GM12878 (cell line): Measurements from ENCODE around the gene DZIP1L. TPM values are rescaled to one million over a fixed set of nuclear protein-coding genes. Genes with fewer than 3 reads are reported as not detected.

ENCODE experiments used
- ATAC-seq: fragments of 200-7000 bp; cut with Tn5 transposase; 3 replicates; pipeline ENCODE4 v1.9.1; 2020; ENCODE audit warnings: mild to moderate bottlenecking, moderate library complexity
- BruUV-seq: library from RNA; stranded (reverse); fragments of 400-500 nt; replicated peaks from 2 replicates; lab custom pipeline; 2021; lab: Mats Ljungman, UMichigan
- CTCF ChIA-PET: fragments of 300-600 bp; sonication (Branson Sonifier 250); formaldehyde crosslinking; extraction: SDS; loops from one replicate; lab custom pipeline; 2021; ENCODE audit warnings: inconsistent platforms; lab: Yijun Ruan, JAX
- POLR2A ChIA-PET: fragments of 350-600 bp; formaldehyde crosslinking; extraction: SDS; loops from one replicate; lab custom pipeline; 2021; ENCODE audit warnings: inconsistent platforms; lab: Charles Lee
- RAD21 ChIA-PET: fragments of 300-600 bp; sonication (Branson Sonifier 250); formaldehyde crosslinking; loops from one replicate; lab custom pipeline; 2023; ENCODE audit warnings: antibody characterized with exemption; ENCODE audit not compliant: unreplicated experiment; lab: Charles Lee
- SMC1A ChIA-PET: fragments of 300-600 bp; sonication (Branson Sonifier 250); formaldehyde crosslinking; loops from one replicate; lab custom pipeline; 2023; ENCODE audit not compliant: unreplicated experiment, uncharacterized antibody; lab: Charles Lee
- DNase-seq: peaks from one replicate; pipeline ENCODE4 v3.0.0-alpha.2; 2011; ENCODE audit warnings: low read depth, low spot score
- FAIRE-seq: peaks from 3 replicates; lab custom pipeline; 2011; peaks lifted over from hg19 to GRCh38; lab: Jason Lieb, UNC
- H2AFZ ChIP-seq: 2 replicates; pipeline ENCODE4 v1.6.0; 2011; ENCODE audit warnings: low read depth, low read length, control low read depth; ENCODE audit not compliant: control insufficient read depth
- H3K27ac ChIP-seq: 2 replicates; pipeline ENCODE4 v1.5.1; 2011; ENCODE audit warnings: control low read depth; ENCODE audit not compliant: control insufficient read depth, insufficient read depth
- H3K27me3 ChIP-seq, 2 experiments: replicated peaks in 1 of 2; 2 replicates each; pipeline versions ENCODE4 v1.6.0 to v1.6.1; 2011; ENCODE audit warnings: low read length in 1 of 2; ENCODE audit not compliant: control insufficient read depth in 2 of 2, insufficient read depth in 2 of 2
- H3K36me3 ChIP-seq, 2 experiments: 2 replicates each; pipeline ENCODE4 v1.5.1; 2011; ENCODE audit warnings: low read length in 1 of 2; ENCODE audit not compliant: control insufficient read depth in 2 of 2, insufficient read depth in 2 of 2
- H3K4me1 ChIP-seq: 2 replicates; pipeline ENCODE4 v1.6.1; 2011; ENCODE audit warnings: mild to moderate bottlenecking, low read length, moderate library complexity, mixed read lengths; ENCODE audit not compliant: control insufficient read depth, insufficient read depth
- H3K4me2 ChIP-seq: 2 replicates; pipeline ENCODE4 v1.6.0; 2011; ENCODE audit warnings: control low read depth; ENCODE audit not compliant: control insufficient read depth, insufficient read depth
- H3K4me3 ChIP-seq: fragments of 200-600 bp; sonication (generic); 2 replicates; pipeline ENCODE4 v1.5.1; 2016
- H3K79me2 ChIP-seq: 2 replicates; pipeline ENCODE4 v1.6.0; 2011; ENCODE audit warnings: low read length; ENCODE audit not compliant: control insufficient read depth, insufficient read depth
- H3K9ac ChIP-seq: 2 replicates; pipeline ENCODE4 v1.8.0; 2011; ENCODE audit warnings: low read length, control low read depth, mixed read lengths; ENCODE audit not compliant: control insufficient read depth, insufficient read depth
- H3K9me3 ChIP-seq: replicated peaks from 3 replicates; pipeline ENCODE4 v1.5.1; 2011; ENCODE audit warnings: mild to moderate bottlenecking, low read length; ENCODE audit not compliant: control insufficient read depth, insufficient read depth
- H4K20me1 ChIP-seq: 2 replicates; pipeline ENCODE4 v1.6.0; 2011; ENCODE audit not compliant: control insufficient read depth, insufficient read depth
- FOXK2 ChIP-seq: fragments of 450-650 bp; IDR thresholded peaks from 2 replicates; pipeline ENCODE4 v1.6.1; 2017; ENCODE audit warnings: mild to moderate bottlenecking, moderate library complexity
- NR2F1 ChIP-seq: fragments of 450-650 bp; conservative IDR thresholded peaks from 2 replicates; pipeline ENCODE4 v1.6.1; 2017; ENCODE audit warnings: mild to moderate bottlenecking
- SRF ChIP-seq, 2 experiments: IDR thresholded peaks; 2 replicates each; pipeline ENCODE4 v1.6.1; 2011; ENCODE audit warnings: low read depth in 2 of 2, low read length in 2 of 2, mild to moderate bottlenecking in 1 of 2, moderate library complexity in 1 of 2
- WGBS: methylation state at CpG from one replicate; pipeline ENCODE4 v1.1.6; 2016; ENCODE audit warnings: low lambda C conversion rate; ENCODE audit not compliant: insufficient replicate concordance, insufficient coverage; ENCODE audit errors: missing lambda C conversion rate; 5-methylcytosine and 5-hydroxymethylcytosine counted together
- in situ Hi-C: fragments of 300-500 bp; cut with MboI; formaldehyde crosslinking; loops from 9 replicates; pipeline ENCODE4 v1.14.3; 2018; ENCODE audit warnings: mixed read lengths
- intact Hi-C: fragments of 100-400 bp; cut with micrococcal nuclease; formaldehyde crosslinking; loops from one replicate; pipeline ENCODE4 v1.14.2; 2022; ENCODE audit not compliant: unreplicated experiment
- polyA plus RNA-seq, 11 experiments: library from polyadenylated mRNA; depleted of rRNA in 4 of 11; unstranded in 6 of 11; stranded (reverse) in 5 of 11; fragments of >200 nt; fragmentation: Nextera tagmentation in 4 of 11; fragmentation: Illumina TruSeq in 1 of 11; extraction: Ambion mirVana in 4 of 11; extraction: Trizol in 1 of 11; gene quantifications; 1 replicate in 1 of 11; 2 replicates in 10 of 11; pipeline versions ENCODE4 v1.2.1 to v1.2.3, GENCODE V29; 2011 to 2016; ENCODE audit warnings: inconsistent platforms in 2 of 11, missing spikeins in 2 of 11, low read depth in 1 of 11
- total RNA-seq, 4 experiments: library from RNA; depleted of rRNA in 3 of 4; stranded (reverse); fragments of >200 nt in 3 of 4; fragmentation: Illumina TruSeq in 1 of 4; extraction: Trizol in 1 of 4; gene quantifications; 2 replicates each; pipeline versions ENCODE4 v1.2.1 to v1.2.3, GENCODE V29; 2013 to 2021

Gene DZIP1L
- total and polyA plus RNA-seq, 10 of the 15 experiments (the other 5 are each of a cell fraction or from before 2014, with no cell fraction given) = not detected

DNA sequence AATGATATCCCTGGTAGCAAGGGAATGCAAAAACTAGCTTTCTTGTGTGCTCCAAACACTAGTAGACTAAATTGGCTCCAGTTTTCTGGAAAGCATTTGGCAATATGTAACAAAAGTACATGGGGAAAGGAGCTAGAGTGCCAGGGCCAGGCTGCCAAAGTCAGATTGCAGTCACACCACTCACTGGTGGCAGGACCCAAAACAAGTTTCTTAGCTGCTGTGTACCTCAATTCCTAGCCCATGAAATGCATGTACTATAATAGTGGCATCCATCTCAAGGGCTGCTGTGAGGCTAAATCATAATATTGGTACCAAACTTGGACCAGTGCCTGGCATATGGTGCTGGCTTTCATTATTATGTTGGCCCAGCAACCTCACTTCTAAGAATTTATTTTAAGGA, 56.1 kb downstream of the DZIP1L start:
- in situ Hi-C loops = no loop called here
- Histone ChIP-seq H3K4me3 (no peak overlapping the region), H3K9ac (no peak overlapping the region), H3K36me3 (no peaks in the 10 kb centered on the region), H3K4me2 (no peak overlapping the region), H3K4me1 (peaks cover 16% of the 10 kb centered on the region), H3K9me3 (no peaks in the 10 kb centered on the region), H2AFZ (no peak overlapping the region), H3K79me2 (no peaks in the 10 kb centered on the region), H4K20me1 (no peaks in the 10 kb centered on the region), H3K27me3 (no peaks in the 10 kb centered on the region; a peak in 1 of 4 replicates), H3K27ac (no peak overlapping the region)
- intact Hi-C loops = no loop called here
- POLR2A ChIA-PET = no interaction called here
- RAD21 ChIA-PET = no interaction called here
- no peak for TF ChIP-seq FOXK2
- CTCF ChIA-PET = interaction anchor here (0.9 to 2.9 kb wide), 5 partner anchors 7 to 953 kb away, joined by 3 to 14 read pairs (median 3); no protein-coding TSS in a partner anchor
- FAIRE-seq = no peak
- no TSS peak for BruUV-seq
- SMC1A ChIA-PET = interaction anchor here (1.0 to 1.4 kb wide), 2 partner anchors 8 to 9 kb away, joined by 3 to 4 read pairs; no protein-coding TSS in a partner anchor
- DNase-seq = no peak
- ATAC-seq = no peak

DNA sequence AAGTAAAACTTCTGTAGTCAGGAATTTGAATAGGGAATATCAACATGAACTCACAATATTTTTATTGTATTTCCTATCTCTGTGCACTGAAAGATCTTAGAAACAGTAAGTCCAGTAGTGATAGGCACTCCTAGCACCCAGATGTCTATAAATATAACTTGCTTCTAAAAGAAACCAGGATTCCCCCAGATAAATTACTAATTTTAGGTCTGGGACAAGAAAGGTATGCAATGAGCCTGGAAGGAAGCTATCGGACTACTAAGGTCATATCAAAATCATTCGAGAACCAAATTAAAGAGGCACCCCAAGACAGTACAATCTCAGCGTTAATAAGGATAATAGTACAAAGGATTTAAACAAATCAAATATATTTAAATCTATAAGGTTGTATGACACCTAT, 58.0 kb downstream of the DZIP1L start:
- no peak for TF ChIP-seq NR2F1
- TF ChIP-seq SRF (IDR thresholded peaks at IDR 0.05; ENCODE audit: low read depth in 2 of 2, low read length in 2 of 2) = no peak

More for the DNA sequence above, 58.0 kb downstream of the DZIP1L start:
- ChIA-PET CTCF (interaction anchor here (1.1 to 1.5 kb wide), 3 partner anchors 10 to 951 kb away, joined by 3 to 6 read pairs (median 5); no protein-coding TSS in a partner anchor), RAD21 (no interaction called here), POLR2A (interaction anchor here (0.7 to 1.2 kb wide), 2 partner anchors 8 to 1861 kb away, joined by 3 to 5 read pairs; no protein-coding TSS in a partner anchor), SMC1A (interaction anchor here (1.0 kb wide), 1 partner anchor 947 kb away, joined by 3 read pairs; no protein-coding TSS in a partner anchor)
- no peaks in the 10 kb centered on the region for H3K36me3 ChIP-seq
- H4K20me1 ChIP-seq = no peaks in the 10 kb centered on the region
- no peak for FAIRE-seq
- no peak overlapping the region for H2AFZ ChIP-seq
- H3K4me1 ChIP-seq = peaks cover 16% of the 10 kb centered on the region
- BruUV-seq = no TSS peak
- no peaks in the 10 kb centered on the region for H3K9me3 ChIP-seq
- in situ Hi-C loops = no loop called here
- no peaks in the 10 kb centered on the region for H3K79me2 ChIP-seq
- 93% methylated on average over 3 of the region's 3 CpGs for WGBS
- no peak overlapping the region for H3K4me2 ChIP-seq
- no peak overlapping the region for H3K9ac ChIP-seq
- no peaks in the 10 kb centered on the region for H3K27me3 ChIP-seq
- no peak overlapping the region for H3K4me3 ChIP-seq
- H3K27ac ChIP-seq = no peak overlapping the region
- DNase-seq = no peak
- intact Hi-C loops = no loop called here
- ATAC-seq = no peak
